NCI-H187 (cell line): ENCODE data around the gene KCP.

Source experiments
- DNase-seq, 2 experiments: peaks; one replicate each; lab custom pipeline; 2025; lab: John Stamatoyannopoulos, UW

The KCP gene

GRCh38 chr7:128858380-128859231 lies 51.9 kb downstream of the KCP start:
- DNase-seq: no peak

DNA sequence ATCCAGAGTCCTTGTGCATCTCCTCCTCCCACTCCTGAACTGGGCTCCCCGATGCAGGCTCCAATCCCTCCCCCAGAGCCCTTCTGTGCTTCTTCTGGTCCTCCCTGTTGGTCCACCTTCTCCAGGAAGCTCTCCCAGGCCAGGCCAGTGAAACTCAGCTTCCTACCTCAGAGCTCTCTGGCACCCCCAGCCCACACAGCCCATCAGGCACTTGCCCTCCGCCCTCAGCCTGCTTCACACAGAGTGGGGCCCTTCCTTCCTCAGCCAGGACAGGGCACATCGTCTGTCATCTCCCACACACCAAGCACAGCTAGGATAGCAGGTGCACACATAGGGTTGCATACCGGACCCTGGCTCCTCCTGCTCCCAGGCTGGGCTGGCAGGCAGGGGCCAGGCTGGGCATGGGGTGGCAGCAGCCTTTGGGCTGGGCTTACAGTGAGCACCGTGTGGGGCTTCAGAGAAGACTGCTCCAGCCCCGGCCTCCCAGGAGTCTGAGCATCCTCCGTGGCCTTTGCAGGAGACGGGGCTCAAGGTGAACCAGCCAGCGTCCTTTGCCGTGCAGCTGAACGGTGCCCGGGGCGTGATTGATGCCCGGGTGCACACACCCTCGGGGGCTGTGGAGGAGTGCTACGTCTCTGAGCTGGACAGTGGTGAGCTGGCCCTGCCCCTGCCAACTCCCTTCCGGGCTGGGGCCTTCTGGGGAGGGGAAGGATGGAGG lies 54.3 kb downstream of the KCP start:
- DNase-seq: no peak

DNA sequence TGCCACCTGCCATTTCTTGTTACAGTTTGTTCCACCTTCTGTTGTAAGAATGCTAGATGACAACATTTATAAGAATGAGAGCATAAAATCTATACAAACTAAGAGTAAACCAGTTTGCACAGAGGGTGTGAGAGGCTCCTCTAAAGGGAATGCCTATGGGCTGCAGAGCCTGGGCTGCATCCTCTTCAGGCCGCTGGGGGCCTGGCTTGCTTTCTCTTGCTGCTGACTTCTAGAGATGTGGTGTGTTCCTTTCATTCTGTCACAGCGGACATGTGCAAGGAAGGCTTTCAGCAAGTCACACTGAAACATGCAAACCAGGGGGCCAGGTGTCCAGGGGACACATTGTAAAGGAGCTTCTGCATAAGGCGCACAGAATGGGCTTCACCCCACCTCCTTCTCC lies 55.0 kb downstream of the KCP start:
- DNase-seq: no peak

DNA sequence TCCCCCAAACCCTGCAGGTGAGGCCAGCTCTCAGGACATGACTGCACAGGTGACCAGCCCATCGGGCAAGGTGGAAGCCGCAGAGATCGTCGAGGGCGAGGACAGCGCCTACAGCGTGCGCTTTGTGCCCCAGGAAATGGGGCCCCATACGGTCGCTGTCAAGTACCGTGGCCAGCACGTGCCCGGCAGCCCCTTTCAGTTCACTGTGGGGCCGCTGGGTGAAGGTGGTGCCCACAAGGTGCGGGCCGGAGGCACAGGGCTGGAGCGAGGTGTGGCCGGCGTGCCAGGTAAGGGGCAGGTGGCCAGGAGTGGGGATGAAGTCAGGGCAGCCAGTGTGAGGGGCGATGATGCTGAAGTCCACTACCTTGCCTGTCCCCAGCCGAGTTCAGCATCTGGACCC lies 56.1 kb downstream of the KCP start:
- no peak for DNase-seq

- no peak for DNase-seq
These were observed 56.7 kb downstream of the KCP start for GRCh38 chr7:128853799-128854198.

- DNase-seq: no peak
These were observed 57.8 kb downstream of the KCP start for GRCh38 chr7:128852537-128853254.

DNA sequence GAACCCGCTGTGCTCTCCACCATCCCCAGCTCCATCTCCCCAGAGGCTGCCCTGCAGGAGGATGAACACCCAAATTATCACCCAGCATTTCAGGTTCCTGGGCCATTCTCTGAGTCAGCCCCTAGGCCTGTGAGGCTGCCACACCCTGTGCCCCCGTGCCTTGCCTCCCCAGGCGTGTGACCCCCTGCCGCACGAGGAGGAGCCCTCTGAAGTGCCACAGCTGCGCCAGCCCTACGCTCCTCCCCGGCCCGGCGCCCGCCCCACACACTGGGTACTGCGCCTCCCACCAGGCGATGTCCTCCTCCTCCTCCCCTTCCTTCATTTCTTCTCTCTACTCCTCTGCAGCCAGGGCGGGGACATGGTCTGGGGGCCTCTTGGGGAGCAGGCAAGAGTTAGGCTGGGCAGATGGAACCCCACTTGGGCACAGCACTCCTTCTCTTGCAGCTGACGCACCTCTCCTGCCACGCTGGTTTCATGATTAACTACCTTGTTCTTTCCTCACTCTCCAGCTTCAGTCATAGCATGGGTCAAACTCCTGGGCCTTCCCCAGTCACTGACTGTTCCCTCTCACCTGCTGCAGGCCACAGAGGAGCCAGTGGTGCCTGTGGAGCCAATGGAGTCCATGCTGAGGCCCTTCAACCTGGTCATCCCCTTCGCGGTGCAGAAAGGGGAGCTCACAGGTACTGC lies 60.6 kb downstream of the KCP start:
- DNase-seq: no peak

- no peak for DNase-seq
These were observed 61.4 kb downstream of the KCP start for GRCh38 chr7:128849156-128849515.

GRCh38 chr7:128848289-128849155 lies 62.0 kb downstream of the KCP start:
- DNase-seq: no peak

GRCh38 chr7:128847721-128848211 lies 62.7 kb downstream of the KCP start:
- no peak for DNase-seq

DNA sequence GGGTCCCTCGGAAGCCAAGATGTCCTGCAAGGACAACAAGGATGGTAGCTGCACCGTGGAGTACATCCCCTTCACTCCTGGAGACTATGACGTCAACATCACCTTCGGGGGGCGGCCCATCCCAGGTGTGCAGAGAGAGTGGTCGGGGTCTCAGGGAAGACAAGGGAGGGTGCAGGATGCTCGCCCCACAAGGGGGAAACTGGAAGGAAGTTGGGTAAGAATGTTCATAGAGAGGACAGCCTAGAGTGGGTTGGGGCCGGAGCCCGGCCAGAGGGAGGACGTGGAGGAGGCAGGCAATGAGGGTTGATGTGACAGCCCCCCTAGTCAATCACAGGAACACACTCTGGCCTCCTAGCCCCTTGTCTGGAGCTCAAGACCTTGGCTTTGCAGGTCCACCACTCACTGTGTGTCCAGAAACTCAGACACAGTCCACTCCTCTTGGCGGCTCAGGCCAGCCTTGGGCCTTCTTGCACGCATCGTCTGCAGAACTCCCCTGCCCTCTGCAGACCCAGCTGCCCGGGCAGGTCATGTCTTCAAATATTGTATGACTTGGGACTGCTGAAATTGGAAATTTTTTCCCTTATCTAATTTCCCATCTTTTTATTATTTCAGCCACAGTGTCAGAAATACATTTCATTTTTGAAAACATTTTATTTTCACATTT lies 63.6 kb downstream of the KCP start:
- no peak for DNase-seq

DNA sequence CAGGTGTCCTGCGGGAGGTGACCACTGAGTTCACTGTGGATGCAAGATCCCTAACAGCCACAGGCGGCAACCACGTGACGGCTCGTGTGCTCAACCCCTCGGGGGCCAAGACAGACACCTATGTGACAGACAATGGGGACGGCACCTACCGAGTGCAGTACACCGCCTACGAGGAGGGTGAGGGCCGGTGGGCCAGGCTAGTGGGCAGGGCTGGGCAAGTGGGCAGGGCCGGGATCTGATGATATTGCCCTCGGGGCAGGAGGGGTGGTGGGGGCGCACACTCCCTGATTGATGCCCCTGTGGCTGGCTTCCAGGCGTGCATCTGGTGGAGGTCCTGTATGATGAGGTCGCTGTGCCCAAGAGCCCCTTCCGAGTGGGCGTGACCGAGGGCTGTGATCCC lies 64.5 kb downstream of the KCP start:
- DNase-seq: no peak

- no peak for DNase-seq
These were observed 65.0 kb downstream of the KCP start for GRCh38 chr7:128845475-128845874.

GRCh38 chr7:128844777-128845311 lies 65.7 kb downstream of the KCP start:
- no peak for DNase-seq

- no peak for DNase-seq
These were observed 66.4 kb downstream of the KCP start for GRCh38 chr7:128843938-128844621.

DNA sequence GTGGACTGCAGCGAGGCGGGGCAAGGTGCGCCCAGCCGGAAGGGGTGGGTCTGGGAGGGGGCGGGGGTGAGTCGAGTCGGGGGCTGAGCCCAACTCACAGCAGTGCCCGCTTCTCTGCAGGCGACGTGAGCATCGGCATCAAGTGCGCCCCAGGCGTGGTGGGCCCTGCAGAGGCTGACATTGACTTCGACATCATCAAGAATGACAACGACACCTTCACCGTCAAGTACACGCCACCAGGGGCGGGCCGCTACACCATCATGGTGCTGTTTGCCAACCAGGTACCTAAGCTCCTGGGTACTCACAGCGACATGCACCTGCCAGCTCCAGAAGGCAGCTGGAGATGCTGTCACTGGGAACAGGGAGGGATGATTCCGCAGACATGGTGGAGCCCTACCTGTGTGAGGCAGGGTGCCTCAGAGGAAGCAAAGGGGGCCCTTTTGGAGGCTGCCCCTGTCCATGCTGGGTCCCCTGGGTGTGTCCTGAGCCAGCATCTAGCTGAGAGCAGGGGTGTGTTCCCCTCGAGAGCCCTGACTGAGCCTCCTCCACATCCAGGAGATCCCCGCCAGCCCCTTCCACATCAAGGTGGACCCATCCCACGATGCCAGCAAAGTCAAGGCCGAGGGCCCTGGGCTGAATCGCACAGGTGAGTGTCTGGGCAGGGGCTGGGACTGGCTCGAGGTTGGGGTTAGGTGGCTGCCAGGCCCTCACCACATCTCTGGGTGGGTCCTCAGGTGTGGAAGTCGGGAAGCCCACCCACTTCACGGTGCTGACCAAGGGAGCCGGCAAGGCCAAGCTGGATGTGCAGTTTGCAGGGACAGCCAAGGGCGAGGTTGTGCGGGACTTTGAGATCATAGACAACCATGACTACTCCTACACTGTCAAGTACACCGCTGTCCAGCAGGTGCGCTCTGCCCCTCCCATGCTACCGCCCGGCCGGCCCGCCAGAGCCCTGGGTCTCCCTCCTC lies 67.6 kb downstream of the KCP start:
- no peak for DNase-seq

DNA sequence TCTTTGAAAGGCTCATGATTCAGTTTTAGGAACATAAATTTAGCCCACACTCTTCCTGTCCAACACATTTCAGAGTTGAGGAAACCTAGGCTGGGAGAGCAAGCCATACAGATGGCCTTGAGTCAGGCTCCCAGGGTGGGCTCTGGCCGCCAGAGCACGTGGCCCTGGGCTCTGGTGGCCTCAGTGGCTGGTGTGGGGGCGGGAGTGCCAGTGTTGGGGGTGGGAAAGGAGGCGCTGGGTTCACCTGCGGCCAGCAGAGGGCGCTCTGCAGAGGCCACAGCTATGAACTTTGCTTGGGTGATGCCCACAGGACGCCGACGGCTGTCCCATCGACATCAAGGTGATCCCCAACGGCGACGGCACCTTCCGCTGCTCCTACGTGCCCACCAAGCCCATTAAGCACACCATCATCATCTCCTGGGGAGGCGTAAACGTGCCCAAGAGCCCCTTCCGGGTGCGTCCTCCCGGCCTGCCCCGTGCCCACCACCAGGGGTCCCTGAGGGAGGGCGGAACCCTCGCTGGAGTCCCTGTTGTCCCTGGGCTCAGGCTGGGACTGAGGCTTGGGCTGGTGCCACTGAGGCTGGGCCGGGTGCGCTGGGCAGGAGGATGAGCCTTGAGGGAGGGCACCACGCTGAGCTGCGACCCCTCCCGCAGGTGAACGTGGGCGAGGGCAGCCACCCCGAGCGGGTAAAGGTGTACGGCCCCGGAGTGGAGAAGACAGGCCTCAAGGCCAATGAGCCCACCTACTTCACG lies 68.4 kb downstream of the KCP start:
- DNase-seq: no peak
